K562 (cell line): Measurements from ENCODE around the gene ZNF26. TPM values are rescaled to one million over a fixed set of nuclear protein-coding genes. Genes with fewer than 3 reads are reported as not detected.

Source experiments
- BACH1 ChIP-seq: fragments of 200-800 bp; sonication (Bioruptor generic); IDR thresholded peaks from 2 replicates; pipeline ENCODE4 v1.6.1; 2016; ENCODE audit warnings: missing genetic modification characterization, missing compliant biosample characterization
- BCL6 ChIP-seq: fragments of 250-450 bp; sonication (Bioruptor Pico); IDR thresholded peaks from 2 replicates; pipeline ENCODE4 v1.4.0; 2020
- CSDE1 ChIP-seq, 2 experiments: fragments of 450-650 bp; IDR thresholded peaks; 2 replicates each; pipeline ENCODE4 v1.6.1; 2016; ENCODE audit warnings: mild to moderate bottlenecking in 1 of 2
- EHMT2 ChIP-seq: fragments of 450-650 bp; IDR thresholded peaks from 2 replicates; pipeline ENCODE4 v1.6.1; 2018; ENCODE audit warnings: antibody characterized with exemption
- FOSL1 ChIP-seq: fragments of 200-800 bp; sonication (Bioruptor generic); conservative IDR thresholded peaks from 2 replicates; pipeline ENCODE4 v1.6.1; 2016; ENCODE audit warnings: missing genetic modification characterization, missing compliant biosample characterization
- FOXJ2 ChIP-seq: fragments of 200-800 bp; sonication (Bioruptor generic); IDR thresholded peaks from 2 replicates; pipeline ENCODE4 v1.6.1; 2016; ENCODE audit warnings: missing genetic modification characterization, missing compliant biosample characterization
- GABPA ChIP-seq: fragments of 200-800 bp; sonication (Bioruptor generic); conservative IDR thresholded peaks from 2 replicates; pipeline ENCODE4 v1.6.1; 2016; ENCODE audit warnings: low read depth, missing genetic modification characterization, missing compliant biosample characterization
- GATAD2A ChIP-seq: fragments of 450-650 bp; IDR thresholded peaks from 2 replicates; pipeline ENCODE4 v1.6.1; 2017
- GMEB1 ChIP-seq: fragments of 250-450 bp; sonication (Bioruptor Pico); IDR thresholded peaks from 2 replicates; pipeline ENCODE4 v1.4.0; 2020; ENCODE audit warnings: mild to moderate bottlenecking
- MEIS2 ChIP-seq: fragments of 450-650 bp; IDR thresholded peaks from 2 replicates; pipeline ENCODE4 v1.6.1; 2014; ENCODE audit warnings: mild to moderate bottlenecking; ENCODE audit not compliant: partially characterized antibody
- NCOA6 ChIP-seq: fragments of 450-650 bp; IDR thresholded peaks from 2 replicates; pipeline ENCODE4 v1.6.1; 2017; ENCODE audit warnings: mild to moderate bottlenecking
- OTX1 ChIP-seq: fragments of 450-650 bp; formaldehyde crosslinking; IDR thresholded peaks from 2 replicates; pipeline ENCODE4 v1.4.0; 2022; ENCODE audit warnings: mild to moderate bottlenecking
- POLR2H ChIP-seq: IDR thresholded peaks from 2 replicates; pipeline ENCODE4 v1.6.1; 2016; ENCODE audit warnings: missing genetic modification characterization, low read depth, mild to moderate bottlenecking, control low read depth, missing compliant biosample characterization, moderate library complexity
- SMARCA5 ChIP-seq: fragments of 450-650 bp; IDR thresholded peaks from 2 replicates; pipeline ENCODE4 v1.6.1; 2016
- SNIP1 ChIP-seq: fragments of 450-650 bp; IDR thresholded peaks from 2 replicates; pipeline ENCODE4 v1.7.1; 2017; ENCODE audit warnings: low read depth, mild to moderate bottlenecking
- ZFP36 ChIP-seq: fragments of 150-350 bp; IDR thresholded peaks from 2 replicates; pipeline ENCODE4 v1.6.1; 2018; ENCODE audit warnings: low read length, low read depth; ENCODE audit not compliant: partially characterized antibody
- ZNF668 ChIP-seq: fragments of 250-450 bp; sonication (Bioruptor Pico); IDR thresholded peaks from 2 replicates; pipeline ENCODE4 v1.8.0; 2022; ENCODE audit warnings: mild to moderate bottlenecking, inconsistent platforms
- ZNF695 ChIP-seq: fragments of 450-650 bp; formaldehyde crosslinking; IDR thresholded peaks from 2 replicates; pipeline ENCODE4 v1.4.0; 2020; ENCODE audit warnings: mild to moderate bottlenecking, moderate library complexity
- ZNF75A ChIP-seq: fragments of 450-650 bp; formaldehyde crosslinking; IDR thresholded peaks from 2 replicates; pipeline ENCODE4 v1.4.0; 2020; ENCODE audit warnings: mild to moderate bottlenecking
- ZNF830 ChIP-seq: fragments of 250-450 bp; sonication (Bioruptor Pico); IDR thresholded peaks from 2 replicates; pipeline ENCODE4 v1.5.0; 2021; ENCODE audit warnings: mild to moderate bottlenecking
- polyA plus RNA-seq, 8 experiments: library from polyadenylated mRNA; depleted of rRNA in 4 of 8; stranded (reverse) in 5 of 8; unstranded in 3 of 8; fragments of >200 nt; fragmentation: Nextera tagmentation in 2 of 8; fragmentation: Illumina TruSeq in 1 of 8; extraction: Ambion mirVana in 2 of 8; extraction: Trizol in 1 of 8; gene quantifications; 2 replicates each; pipeline versions ENCODE4 v1.2.1 to v1.2.3, GENCODE V29; 2011 to 2014; ENCODE audit warnings: inconsistent platforms in 1 of 8, missing spikeins in 1 of 8
- total RNA-seq, 7 experiments: library from RNA; depleted of rRNA in 6 of 7; stranded (reverse); fragments of >200 nt in 6 of 7; fragmentation: Illumina TruSeq in 2 of 7; extraction: Trizol in 2 of 7; gene quantifications; 2 replicates each; pipeline versions ENCODE4 v1.2.1 to v1.2.3, GENCODE V29; 2011 to 2021; ENCODE audit warnings: low replicate concordance in 1 of 7
- TF ChIP-seq, protein P1 (sequence below): sonication (generic); formaldehyde crosslinking; IDR thresholded peaks from 2 replicates; pipeline ENCODE4 v1.5.0; 2020; ENCODE audit warnings: missing genetic modification reagents
- TF ChIP-seq, protein P2 (sequence below): fragments of 250-450 bp; sonication (Bioruptor Pico); IDR thresholded peaks from 2 replicates; pipeline ENCODE4 v1.5.0; 2020; ENCODE audit warnings: mild to moderate bottlenecking
- TF ChIP-seq, protein P3 (sequence below), 2 experiments: fragments of 150-350 bp in 1 of 2; IDR thresholded peaks; 2 replicates each; pipeline ENCODE4 v1.6.1; 2012 to 2016; ENCODE audit warnings: low read depth in 2 of 2, low read length in 2 of 2, mild to moderate bottlenecking in 1 of 2, moderate library complexity in 1 of 2

Gene ZNF26
- total and polyA plus RNA-seq, 9 of the 15 experiments (the other 6 are each of a cell fraction or from before 2014, with no cell fraction given) = 1.2 to 14.1 (median 8.0) TPM

- TF ChIP-seq, protein P1, sequence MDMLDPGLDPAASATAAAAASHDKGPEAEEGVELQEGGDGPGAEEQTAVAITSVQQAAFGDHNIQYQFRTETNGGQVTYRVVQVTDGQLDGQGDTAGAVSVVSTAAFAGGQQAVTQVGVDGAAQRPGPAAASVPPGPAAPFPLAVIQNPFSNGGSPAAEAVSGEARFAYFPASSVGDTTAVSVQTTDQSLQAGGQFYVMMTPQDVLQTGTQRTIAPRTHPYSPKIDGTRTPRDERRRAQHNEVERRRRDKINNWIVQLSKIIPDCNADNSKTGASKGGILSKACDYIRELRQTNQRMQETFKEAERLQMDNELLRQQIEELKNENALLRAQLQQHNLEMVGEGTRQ (CRISPR knock-in tag) = no peak; the same call in 1 of the 2 replicates
- TF ChIP-seq GABPA = peak; percentile 99
- TF ChIP-seq SNIP1 = no peak
- peak in 1 of 2 experiments; percentile 71; a peak in 2 of 4 replicates for TF ChIP-seq CSDE1 (IDR thresholded peaks at IDR 0.05)
- TF ChIP-seq BACH1 (tag) = no peak
- TF ChIP-seq EHMT2 = no peak
- peak; percentile 90 for TF ChIP-seq GMEB1 (CRISPR knock-in tag)
- TF ChIP-seq MEIS2 = no peak
- TF ChIP-seq ZFP36 = no peak
- TF ChIP-seq ZNF668 = no peak
- no peak for TF ChIP-seq ZNF830 (CRISPR knock-in tag)
- TF ChIP-seq, protein P2, sequence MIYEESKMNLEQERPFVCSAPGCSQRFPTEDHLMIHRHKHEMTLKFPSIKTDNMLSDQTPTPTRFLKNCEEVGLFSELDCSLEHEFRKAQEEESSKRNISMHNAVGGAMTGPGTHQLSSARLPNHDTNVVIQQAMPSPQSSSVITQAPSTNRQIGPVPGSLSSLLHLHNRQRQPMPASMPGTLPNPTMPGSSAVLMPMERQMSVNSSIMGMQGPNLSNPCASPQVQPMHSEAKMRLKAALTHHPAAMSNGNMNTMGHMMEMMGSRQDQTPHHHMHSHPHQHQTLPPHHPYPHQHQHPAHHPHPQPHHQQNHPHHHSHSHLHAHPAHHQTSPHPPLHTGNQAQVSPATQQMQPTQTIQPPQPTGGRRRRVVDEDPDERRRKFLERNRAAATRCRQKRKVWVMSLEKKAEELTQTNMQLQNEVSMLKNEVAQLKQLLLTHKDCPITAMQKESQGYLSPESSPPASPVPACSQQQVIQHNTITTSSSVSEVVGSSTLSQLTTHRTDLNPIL (CRISPR knock-in tag) = no peak
- no peak for TF ChIP-seq BCL6
- TF ChIP-seq, protein P3, sequence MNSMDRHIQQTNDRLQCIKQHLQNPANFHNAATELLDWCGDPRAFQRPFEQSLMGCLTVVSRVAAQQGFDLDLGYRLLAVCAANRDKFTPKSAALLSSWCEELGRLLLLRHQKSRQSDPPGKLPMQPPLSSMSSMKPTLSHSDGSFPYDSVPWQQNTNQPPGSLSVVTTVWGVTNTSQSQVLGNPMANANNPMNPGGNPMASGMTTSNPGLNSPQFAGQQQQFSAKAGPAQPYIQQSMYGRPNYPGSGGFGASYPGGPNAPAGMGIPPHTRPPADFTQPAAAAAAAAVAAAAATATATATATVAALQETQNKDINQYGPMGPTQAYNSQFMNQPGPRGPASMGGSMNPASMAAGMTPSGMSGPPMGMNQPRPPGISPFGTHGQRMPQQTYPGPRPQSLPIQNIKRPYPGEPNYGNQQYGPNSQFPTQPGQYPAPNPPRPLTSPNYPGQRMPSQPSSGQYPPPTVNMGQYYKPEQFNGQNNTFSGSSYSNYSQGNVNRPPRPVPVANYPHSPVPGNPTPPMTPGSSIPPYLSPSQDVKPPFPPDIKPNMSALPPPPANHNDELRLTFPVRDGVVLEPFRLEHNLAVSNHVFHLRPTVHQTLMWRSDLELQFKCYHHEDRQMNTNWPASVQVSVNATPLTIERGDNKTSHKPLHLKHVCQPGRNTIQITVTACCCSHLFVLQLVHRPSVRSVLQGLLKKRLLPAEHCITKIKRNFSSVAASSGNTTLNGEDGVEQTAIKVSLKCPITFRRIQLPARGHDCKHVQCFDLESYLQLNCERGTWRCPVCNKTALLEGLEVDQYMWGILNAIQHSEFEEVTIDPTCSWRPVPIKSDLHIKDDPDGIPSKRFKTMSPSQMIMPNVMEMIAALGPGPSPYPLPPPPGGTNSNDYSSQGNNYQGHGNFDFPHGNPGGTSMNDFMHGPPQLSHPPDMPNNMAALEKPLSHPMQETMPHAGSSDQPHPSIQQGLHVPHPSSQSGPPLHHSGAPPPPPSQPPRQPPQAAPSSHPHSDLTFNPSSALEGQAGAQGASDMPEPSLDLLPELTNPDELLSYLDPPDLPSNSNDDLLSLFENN (IDR thresholded peaks at IDR 0.05; ENCODE audit: low read depth in 2 of 2, low read length in 2 of 2) = no peak
- TF ChIP-seq POLR2H = no peak
- TF ChIP-seq ZNF695 (CRISPR knock-in tag) = no peak
- no peak; the same call in 1 of the 2 replicates for TF ChIP-seq FOSL1 (tag)
- TF ChIP-seq GATAD2A = no peak
- no peak for TF ChIP-seq NCOA6
- TF ChIP-seq ZNF75A (CRISPR knock-in tag) = no peak
- TF ChIP-seq OTX1 (CRISPR knock-in tag) = no peak
- TF ChIP-seq FOXJ2 (tag) = no peak
- TF ChIP-seq SMARCA5 = no peak
Measured at GRCh38 chr12:132986001-132986884, at the start of gene ZNF26 (continued).
